ENCODE measurements around the gene PLIN5. TPM values are rescaled to one million over a fixed set of nuclear protein-coding genes. Genes with fewer than 3 reads are reported as not detected.
A peak's percentile ranks its signal among the peaks of the same experiment; 100 is the strongest.

PLIN5 gene
- total RNA-seq, 4 donors from 2014 or later, result 1.8 to 16.4 (median 5.6) TPM

- no peaks in the 10 kb centered on the region for H3K36me3 ChIP-seq
- DNase-seq (ENCODE audit: low spot score in 2 of 2), result peak in 1 of 2 donors; percentile 69
- 73% methylated on average over 18 of the region's 23 CpGs for WGBS
- H3K27ac ChIP-seq, result no peak overlapping the region
- no peaks in the 10 kb centered on the region for H3K4me1 ChIP-seq
- H3K9me3 ChIP-seq, result no peaks in the 10 kb centered on the region
- peak; percentile 19 to 77 for TF ChIP-seq CTCF (IDR thresholded peaks at IDR 0.05)
- no peak for TF ChIP-seq EP300 (IDR thresholded peaks at IDR 0.05)
- no peak for TF ChIP-seq POLR2A (IDR thresholded peaks at IDR 0.05)
- no peak for TF ChIP-seq POLR2AphosphoS5 (IDR thresholded peaks at IDR 0.05)
- H3K4me3 ChIP-seq, result no peak overlapping the region
- H3K27me3 ChIP-seq, result no peaks in the 10 kb centered on the region
These were observed 10.0 kb downstream of the PLIN5 start for GRCh38 chr19:4524808-4525562.

GRCh38 chr19:4523306-4524110 is 11.5 kb downstream of the PLIN5 start:
- Histone ChIP-seq H3K4me1 (peaks cover 13% of the 10 kb centered on the region), H3K27me3 (no peaks in the 10 kb centered on the region), H3K27ac (no peak overlapping the region), H3K36me3 (no peaks in the 10 kb centered on the region), H3K9me3 (no peaks in the 10 kb centered on the region), H3K4me3 (no peak overlapping the region)
- WGBS, result 57% methylated on average over 15 of the region's 53 CpGs
- DNase-seq (ENCODE audit: low spot score in 2 of 2), result peak in 1 of 2 donors; percentile 64
- TF ChIP-seq CTCF (IDR thresholded peaks at IDR 0.05) (peak in 1 of 2 donors; percentile 46), POLR2AphosphoS5 (IDR thresholded peaks at IDR 0.05) (no peak)

- Histone ChIP-seq H3K4me1 (peaks cover 14% of the 10 kb centered on the region), H3K27ac (no peak overlapping the region), H3K36me3 (no peaks in the 10 kb centered on the region), H3K9me3 (no peaks in the 10 kb centered on the region), H3K27me3 (peaks cover 2% of the 10 kb centered on the region), H3K4me3 (no peak overlapping the region)
- TF ChIP-seq CTCF (IDR thresholded peaks at IDR 0.05) (no peak), POLR2A (IDR thresholded peaks at IDR 0.05) (no peak), POLR2AphosphoS5 (IDR thresholded peaks at IDR 0.05) (no peak), EP300 (IDR thresholded peaks at IDR 0.05) (no peak)
- DNase-seq (ENCODE audit: low spot score in 2 of 2), result no peak
- 87% methylated on average over 15 of the region's 15 CpGs for WGBS
These were observed 12.6 kb downstream of the PLIN5 start for GRCh38 chr19:4522291-4523002.

- Histone ChIP-seq H3K36me3 (no peaks in the 10 kb centered on the region), H3K4me1 (peaks cover 14% of the 10 kb centered on the region), H3K27ac (no peak overlapping the region), H3K4me3 (no peak overlapping the region), H3K27me3 (peaks cover 6% of the 10 kb centered on the region), H3K9me3 (no peaks in the 10 kb centered on the region)
- TF ChIP-seq POLR2AphosphoS5 (IDR thresholded peaks at IDR 0.05), result no peak
- no peak for TF ChIP-seq EP300 (IDR thresholded peaks at IDR 0.05)
- no peak for TF ChIP-seq POLR2A (IDR thresholded peaks at IDR 0.05)
- no peak for TF ChIP-seq CTCF (IDR thresholded peaks at IDR 0.05)
- DNase-seq (ENCODE audit: low spot score in 2 of 2), result no peak
- 94% methylated on average over 3 of the region's 5 CpGs for WGBS
These were observed 13.2 kb downstream of the PLIN5 start for GRCh38 chr19:4521888-4522242.
